Erythroblast (primary cell): ENCODE data around the gene UNC13A.
"Not testable (repeated sequence)": the region's sequence is repeated elsewhere in the genome, so short reads cannot be mapped to it uniquely, and the experiment has no call there.

ENCODE experiments used
- DNase-seq, 2 experiments: peaks; one replicate each; lab custom pipeline; 2025; lab: John Stamatoyannopoulos, UW
- GATA1 ChIP-seq: IDR thresholded peaks from 2 replicates; pipeline ENCODE4 v1.6.1; 2011; ENCODE audit warnings: low read depth, mild to moderate bottlenecking, control low read depth, low read length, moderate library complexity
- POLR2A ChIP-seq: IDR thresholded peaks from 2 replicates; pipeline ENCODE4 v1.6.1; 2011; ENCODE audit warnings: mild to moderate bottlenecking, low read length

UNC13A gene

DNA sequence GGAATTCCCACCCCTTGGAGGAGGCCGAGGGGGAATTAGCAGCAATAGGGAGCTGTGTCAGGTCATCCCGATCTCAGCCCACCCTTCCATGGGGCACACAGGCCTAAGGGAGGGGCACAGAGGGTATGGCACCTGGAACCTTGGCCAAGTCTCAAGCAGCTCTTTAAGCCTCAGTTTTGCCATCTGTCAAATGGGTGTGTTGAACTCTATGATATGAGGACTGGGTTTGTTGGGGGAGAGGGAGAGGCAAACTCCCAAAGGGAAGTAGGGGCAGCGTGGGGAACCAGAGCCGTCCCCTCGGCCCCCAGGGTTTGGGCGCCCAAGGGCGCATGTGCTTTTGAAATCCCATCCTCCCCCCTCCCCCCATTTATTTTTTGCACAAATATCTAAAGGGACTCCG is 83.0 kb downstream of the UNC13A start:
- TF ChIP-seq GATA1 (no peak), POLR2A (no peak)
- no peak for DNase-seq

DNA sequence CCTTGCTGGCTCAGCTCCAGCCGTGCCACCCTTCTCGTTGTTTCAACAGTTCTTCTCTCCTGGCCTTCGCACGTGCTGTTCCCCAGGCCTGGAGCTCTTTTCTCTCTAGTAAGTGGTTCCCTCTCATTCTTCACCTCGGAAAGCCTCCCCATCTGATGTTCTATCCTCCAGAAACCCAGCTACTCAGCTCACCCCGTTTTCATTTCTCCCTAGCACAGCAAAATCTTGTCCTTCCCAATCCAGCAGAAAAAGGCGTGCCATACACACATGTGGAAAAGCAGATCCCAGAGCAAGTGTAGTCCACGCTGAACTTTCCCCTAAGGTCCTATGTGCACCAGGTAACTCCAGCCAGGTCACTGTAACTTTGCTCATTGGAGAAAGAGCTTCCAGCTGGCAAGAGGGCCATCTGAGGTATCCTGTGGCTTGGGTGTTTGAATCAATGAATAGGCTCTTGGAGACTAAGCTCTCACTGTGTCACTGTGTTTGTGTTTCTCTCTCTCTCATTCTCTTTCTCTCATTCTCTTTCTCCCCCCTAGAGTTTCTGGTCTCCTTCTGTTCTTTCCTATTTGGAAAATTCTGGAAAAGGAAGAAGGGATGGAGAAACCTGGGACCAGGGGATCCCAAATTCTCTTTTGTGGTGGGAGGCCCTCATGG is 83.7 kb downstream of the UNC13A start:
- DNase-seq = no peak
- TF ChIP-seq GATA1 (no peak), POLR2A (no peak)

DNA sequence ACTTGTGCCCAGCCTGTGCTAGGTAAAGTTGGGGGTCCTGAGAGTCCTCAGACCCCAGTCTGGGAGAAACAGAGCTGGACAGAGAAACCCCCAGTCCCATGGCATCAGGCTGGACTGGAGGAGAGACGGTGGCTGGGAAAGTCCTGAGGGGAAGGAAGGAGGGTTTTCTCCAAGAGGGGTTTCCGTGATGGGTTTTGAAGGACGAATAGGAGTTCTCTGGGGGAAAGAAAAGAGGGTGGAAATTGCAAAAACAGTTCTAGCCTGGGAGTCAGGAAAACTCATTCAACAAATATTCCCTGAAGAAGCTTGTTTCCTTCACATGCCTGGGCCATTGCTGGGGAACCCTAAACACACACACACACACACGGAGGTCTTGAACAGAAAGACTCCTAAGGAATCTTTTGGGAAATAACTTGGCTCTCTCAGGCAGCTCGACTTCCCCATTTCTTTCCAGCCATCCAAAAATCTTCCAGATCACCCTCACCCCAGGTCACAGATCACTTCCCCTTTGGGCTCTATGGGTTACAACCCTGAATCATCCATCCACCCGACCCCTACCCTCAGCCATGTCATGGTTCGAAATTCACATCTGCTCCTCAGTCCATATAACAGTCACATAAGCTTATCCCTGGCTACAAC is 85.2 kb downstream of the UNC13A start:
- DNase-seq = no peak

GRCh38 chr19:17602217-17602616 is 85.9 kb downstream of the UNC13A start:
- TF ChIP-seq POLR2A = no peak
- no peak for TF ChIP-seq GATA1
- no peak for DNase-seq

More for the DNA sequence above, 85.2 kb downstream of the UNC13A start:
- TF ChIP-seq POLR2A (no peak), GATA1 (no peak)

DNA sequence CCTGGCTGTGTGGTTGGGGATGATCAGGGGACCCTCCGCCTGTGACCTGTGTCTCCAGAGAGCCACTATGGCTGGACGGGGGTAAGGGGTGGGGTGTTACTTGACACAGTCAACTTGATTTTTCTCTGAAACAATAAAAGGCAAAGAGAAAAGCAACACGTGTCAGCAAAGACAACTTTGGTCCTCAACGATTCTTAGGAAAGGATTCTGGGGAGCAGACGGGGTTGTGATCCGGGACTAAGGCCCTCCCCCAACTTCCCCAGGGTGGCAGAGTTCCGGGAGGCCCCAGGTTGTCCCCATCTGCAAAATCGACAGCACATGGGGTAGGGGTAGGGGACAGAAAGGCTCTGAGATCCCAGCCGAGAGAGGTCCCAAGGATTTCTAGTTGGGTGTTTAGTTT is 86.5 kb downstream of the UNC13A start:
- no peak for DNase-seq
- TF ChIP-seq POLR2A (no peak), GATA1 (no peak)

DNA sequence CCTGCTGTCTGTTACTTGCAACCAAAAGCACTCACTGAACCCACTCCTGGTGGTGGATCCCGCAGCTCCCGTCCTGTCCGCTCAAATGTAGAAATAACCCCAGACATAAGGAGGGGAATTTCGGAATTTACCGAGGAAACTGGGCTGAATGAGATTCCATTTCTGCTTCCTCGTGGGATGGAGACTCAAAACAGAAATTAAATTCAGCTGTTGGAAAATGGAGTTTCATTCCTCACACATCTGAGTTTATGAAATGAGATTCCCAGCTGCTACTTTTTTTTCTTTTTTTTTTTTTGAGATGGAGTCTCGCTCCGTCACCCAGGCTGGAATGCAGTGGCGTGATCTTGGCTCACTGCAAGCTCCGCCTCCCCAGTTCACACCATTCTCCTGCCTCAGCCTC is 88.4 kb downstream of the UNC13A start:
- DNase-seq = no peak
- TF ChIP-seq POLR2A (no peak), GATA1 (no peak)

GRCh38 chr19:17598953-17599352 is 89.2 kb downstream of the UNC13A start:
- no peak for DNase-seq
- TF ChIP-seq POLR2A = no peak
- TF ChIP-seq GATA1 = no peak

DNA sequence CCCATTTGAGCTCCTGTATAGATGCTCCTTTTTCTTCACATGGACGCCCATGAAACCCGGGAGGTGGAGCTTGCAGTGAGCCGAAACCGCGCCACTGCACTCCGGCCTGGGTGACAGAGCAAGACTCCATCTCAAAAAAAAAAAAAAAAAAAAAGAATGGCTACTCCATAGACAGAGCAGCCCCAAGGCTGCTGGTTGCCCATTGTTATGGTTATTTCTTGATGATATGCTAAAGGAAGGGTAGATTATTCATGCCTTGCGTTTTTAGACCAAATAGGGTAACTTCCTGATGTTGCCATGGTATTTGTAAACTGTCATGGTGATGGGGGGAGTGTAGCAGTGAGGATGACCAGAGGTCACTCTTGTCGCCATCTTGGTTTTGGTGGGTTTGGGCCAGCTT is 90.1 kb downstream of the UNC13A start:
- not testable (repeated sequence) for DNase-seq

GRCh38 chr19:17594296-17594695 is 93.9 kb downstream of the UNC13A start:
- DNase-seq = not testable (repeated sequence)

DNA sequence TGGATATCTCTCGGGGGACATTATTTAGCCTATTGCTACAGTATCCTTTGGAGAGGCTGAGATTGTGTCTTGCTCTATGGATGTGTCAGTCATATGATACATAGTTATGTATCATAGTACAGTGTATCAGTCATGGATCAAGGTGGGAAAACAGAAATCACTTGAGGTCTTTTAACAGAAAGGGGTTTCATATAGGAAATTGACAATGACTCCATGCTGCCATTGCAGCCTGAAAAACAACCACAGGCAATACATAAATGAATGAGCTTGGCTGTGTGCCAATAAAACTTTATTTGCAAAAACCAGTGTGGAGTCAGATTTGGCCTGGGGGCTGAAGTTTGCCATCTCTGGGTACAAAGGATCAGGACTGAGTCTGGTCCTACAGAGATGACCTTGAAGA is 97.3 kb downstream of the UNC13A start:
- TF ChIP-seq POLR2A (no peak), GATA1 (no peak)
- no peak for DNase-seq

DNA sequence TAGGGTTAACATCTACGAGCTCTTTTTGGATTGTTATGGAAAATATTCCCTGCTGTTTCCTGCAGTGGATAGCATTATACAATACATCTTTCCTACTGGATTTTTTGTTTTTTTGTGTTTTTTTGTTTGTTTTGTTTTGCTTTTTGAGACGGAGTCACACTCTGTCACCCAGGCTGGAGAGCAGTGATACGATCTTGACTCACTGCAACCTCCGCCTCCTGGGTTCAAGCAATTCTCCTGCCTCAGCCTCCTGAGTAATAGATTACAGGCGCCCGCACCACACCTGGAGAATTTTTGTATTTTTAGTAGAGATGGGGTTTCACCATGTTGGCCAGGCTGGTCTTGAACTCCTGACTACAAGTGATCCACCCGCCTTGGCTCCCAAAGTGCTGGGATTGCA is 102.8 kb downstream of the UNC13A start:
- not testable (repeated sequence) for DNase-seq

- TF ChIP-seq POLR2A (no peak), GATA1 (no peak)
- no peak for DNase-seq
These were observed 104.0 kb downstream of the UNC13A start for GRCh38 chr19:17584132-17584531.

- TF ChIP-seq GATA1 = no peak
- TF ChIP-seq POLR2A = no peak
- no peak for DNase-seq
These were observed 105.5 kb downstream of the UNC13A start for GRCh38 chr19:17582613-17583012.

DNA sequence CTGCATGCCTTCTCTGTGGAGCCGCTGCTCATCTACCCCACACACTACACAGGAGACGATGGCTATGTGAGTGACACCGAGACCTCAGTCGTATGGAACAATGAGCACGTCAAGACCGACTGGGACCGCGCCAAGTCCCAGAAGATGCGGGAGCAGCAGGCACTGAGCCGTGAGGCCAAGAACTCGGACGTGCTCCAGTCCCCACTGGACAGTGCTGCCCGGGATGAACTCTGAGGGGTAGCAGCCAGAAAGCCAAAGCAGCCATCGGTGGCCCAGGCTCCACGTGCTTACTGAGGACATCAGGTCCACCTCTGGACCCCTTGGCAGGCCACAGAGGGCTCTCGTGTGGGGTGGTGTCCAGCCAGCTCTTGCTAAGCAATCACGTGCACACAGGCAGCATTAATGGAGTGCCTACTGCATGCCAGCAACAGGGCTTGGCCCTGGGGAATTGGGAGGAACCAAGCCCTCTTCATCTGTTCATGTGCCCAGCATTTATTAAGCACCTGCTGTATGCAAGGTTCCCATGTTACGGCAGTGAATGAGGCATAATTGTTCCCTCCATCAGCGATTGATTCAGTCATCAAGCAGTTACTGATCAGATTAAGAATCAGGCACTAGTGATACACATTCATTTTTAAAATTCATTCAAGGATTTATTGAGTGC is 106.8 kb downstream of the UNC13A start:
- TF ChIP-seq POLR2A = no peak
- TF ChIP-seq GATA1 = no peak

More for the DNA sequence above, 106.8 kb downstream of the UNC13A start:
- no peak for DNase-seq
